H1 (cell line): ENCODE measurements around the gene FLOT1. TPM values are rescaled to one million over a fixed set of nuclear protein-coding genes. Genes with fewer than 3 reads are reported as not detected.
A peak's percentile ranks its signal among the peaks of the same experiment; 100 is the strongest.

Source experiments
- ASH2L ChIP-seq: fragments of 200-600, 300-600 bp; sonication (generic); IDR thresholded peaks from one replicate; pipeline ENCODE4 v1.7.1; 2017; ENCODE audit warnings: low read length
- GABPA ChIP-seq: IDR thresholded peaks from 2 replicates; pipeline ENCODE4 v1.6.1; 2011; ENCODE audit warnings: mild to moderate bottlenecking, low read length, moderate library complexity, borderline replicate concordance; ENCODE audit not compliant: insufficient read depth
- PHF8 ChIP-seq: fragments of 200-600 bp; sonication (generic); conservative IDR thresholded peaks from 2 replicates; pipeline ENCODE4 v1.7.1; 2012; ENCODE audit warnings: low read depth, mild to moderate bottlenecking, inconsistent platforms, low read length, moderate library complexity
- POLR2A ChIP-seq, 2 experiments: IDR thresholded peaks; 1 replicate in 1 of 2; 2 replicates in 1 of 2; pipeline ENCODE4 v1.6.1; 2011; ENCODE audit warnings: low read depth in 2 of 2, low read length in 2 of 2, mild to moderate bottlenecking in 2 of 2; ENCODE audit errors: control extremely low read depth in 1 of 2
- POLR2AphosphoS5 ChIP-seq: IDR thresholded peaks from 2 replicates; pipeline ENCODE4 v1.6.1; 2011; ENCODE audit warnings: low read depth, low read length
- SP1 ChIP-seq: IDR thresholded peaks from 2 replicates; pipeline ENCODE4 v1.6.1; 2011; ENCODE audit warnings: low read depth, low read length
- SRF ChIP-seq: IDR thresholded peaks from 2 replicates; pipeline ENCODE4 v1.6.1; 2011; ENCODE audit warnings: mild to moderate bottlenecking, low read depth, low read length, moderate library complexity
- SUZ12 ChIP-seq: fragments of 200-600 bp; sonication (generic); IDR thresholded peaks from 2 replicates; pipeline ENCODE4 v1.6.1; 2012; ENCODE audit warnings: mild to moderate bottlenecking, inconsistent platforms, low read length, moderate library complexity, mixed read lengths
- TBP ChIP-seq: IDR thresholded peaks from 2 replicates; pipeline ENCODE4 v1.6.1; 2011; ENCODE audit warnings: low read depth, low read length, improper control_type of control experiment
- TCF12 ChIP-seq: IDR thresholded peaks from 2 replicates; pipeline ENCODE4 v1.6.1; 2011; ENCODE audit warnings: low read depth, mild to moderate bottlenecking, low read length
- YY1 ChIP-seq: IDR thresholded peaks from 2 replicates; pipeline ENCODE4 v1.6.1; 2011; ENCODE audit warnings: low read depth, mild to moderate bottlenecking, low read length
- polyA plus RNA-seq, 7 experiments: library from polyadenylated mRNA; depleted of rRNA in 3 of 7; stranded (reverse) in 5 of 7; unstranded in 2 of 7; fragments of >200 nt in 5 of 7; fragments of 200-250 nt in 2 of 7; gene quantifications; 1 replicate in 5 of 7; 2 replicates in 1 of 7; 4 replicates in 1 of 7; pipeline versions ENCODE4 v1.2.1 to v1.2.3, GENCODE V29; 2011 to 2013; ENCODE audit warnings: missing spikeins in 2 of 7, mixed read lengths in 2 of 7
- total RNA-seq: library from RNA; stranded (reverse); fragmentation: NEBNext Ultra II Directional; extraction: Animal tissue kit (Norgen Biotek cat#: 25700); gene quantifications from 2 replicates; pipeline ENCODE4 v1.2.1, GENCODE V29; 2021
- TF ChIP-seq, protein P1 (sequence below): IDR thresholded peaks from 2 replicates; pipeline ENCODE4 v1.6.1; 2011; ENCODE audit warnings: low read depth, mild to moderate bottlenecking, low read length; ENCODE audit not compliant: insufficient read depth

The FLOT1 gene
- total and polyA plus RNA-seq, 2 of the 8 experiments (the other 6 are each of a cell fraction or from before 2014, with no cell fraction given): 87.5 to 88.1 TPM

GRCh38 chr6:30690403-30691207 is 51.9 kb downstream of the FLOT1 start, which contains the start of gene NRM (continued):
- TF ChIP-seq ASH2L (peak; percentile 67), GABPA (no peak), TBP (peak; percentile 50; the same call in 1 of the 2 replicates), POLR2A (IDR thresholded peaks at IDR 0.05; ENCODE audit: control extremely low read depth in 1 of 2, low read depth in 2 of 2, low read length in 2 of 2) (peak in 1 of 2 experiments; percentile 41; a peak in 1 of 3 replicates), PHF8 (0 out of 2 replicates have a peak, but pooled peaks have one; percentile 41), POLR2AphosphoS5 (peak; percentile 31; the same call in 1 of the 2 replicates), SP1 (peak; percentile 61; the same call in 1 of the 2 replicates), YY1 (peak; percentile 56; the same call in 1 of the 2 replicates), TCF12 (no peak), SUZ12 (no peak), SRF (no peak)
- TF ChIP-seq, protein P1, sequence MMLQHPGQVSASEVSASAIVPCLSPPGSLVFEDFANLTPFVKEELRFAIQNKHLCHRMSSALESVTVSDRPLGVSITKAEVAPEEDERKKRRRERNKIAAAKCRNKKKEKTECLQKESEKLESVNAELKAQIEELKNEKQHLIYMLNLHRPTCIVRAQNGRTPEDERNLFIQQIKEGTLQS: no peak
